K562 (cell line): ENCODE measurements around the gene SSR4. TPM values are rescaled to one million over a fixed set of nuclear protein-coding genes. Genes with fewer than 3 reads are reported as not detected.

Experiments
- ATAC-seq: fragments of 200-7000 bp; cut with Tn5 transposase; 3 replicates; pipeline ENCODE4 v1.9.1; 2020; ENCODE audit warnings: moderate library complexity
- BruUV-seq: library from RNA; stranded (reverse); fragments of 400-500 nt; replicated peaks from 2 replicates; lab custom pipeline; 2021; lab: Mats Ljungman, UMichigan
- CTCF ChIA-PET: fragments of 300-600 bp; formaldehyde crosslinking; extraction: SDS; loops from one replicate; lab custom pipeline; 2021; ENCODE audit warnings: low intra/inter-chr PET ratio; lab: Yijun Ruan, JAX
- POLR2A ChIA-PET: fragments of 300-600, 350-650 bp; sonication (Branson Sonifier 250); formaldehyde crosslinking; extraction: SDS; loops from one replicate; lab custom pipeline; 2021; ENCODE audit warnings: antibody characterized with exemption, inconsistent platforms; lab: Yijun Ruan, JAX
- DNase-seq, 4 experiments: peaks; one replicate each; pipeline versions ENCODE4 v3.0.0 to v3.0.0-alpha.2; 2011 to 2018; ENCODE audit warnings: low spot score in 3 of 4, mixed read lengths in 3 of 4; ENCODE audit errors: extremely low read depth in 1 of 4
- FAIRE-seq: peaks from 2 replicates; lab custom pipeline; 2011; peaks lifted over from hg19 to GRCh38; lab: Jason Lieb, UNC
- H2AFZ ChIP-seq: 2 replicates; pipeline ENCODE4 v1.6.0; 2011; ENCODE audit warnings: low read depth, low read length, control low read depth, inconsistent platforms
- H3K27ac ChIP-seq: fragments of 200-600 bp; 3 replicates; pipeline ENCODE4 v1.8.0; 2011; ENCODE audit warnings: low read depth, mild to moderate bottlenecking, control low read depth, inconsistent platforms, low read length, moderate library complexity, mixed read lengths; ENCODE audit errors: extremely low read depth
- H3K27me3 ChIP-seq, 2 experiments: fragments of 300-600 bp in 1 of 2; 2 replicates in 1 of 2; 3 replicates in 1 of 2; pipeline versions ENCODE4 v1.6.0 to v1.8.0; 2011; ENCODE audit warnings: inconsistent platforms in 2 of 2, low read length in 2 of 2, mild to moderate bottlenecking in 1 of 2, mixed read lengths in 1 of 2, moderate library complexity in 1 of 2; ENCODE audit not compliant: control insufficient read depth in 2 of 2, insufficient read depth in 2 of 2
- H3K36me3 ChIP-seq: fragments of 300-600 bp; 3 replicates; pipeline ENCODE4 v1.8.0; 2011; ENCODE audit warnings: mild to moderate bottlenecking, low read length, inconsistent platforms; ENCODE audit not compliant: control insufficient read depth, insufficient read depth
- H3K4me1 ChIP-seq, 2 experiments: fragments of 200-600 bp in 1 of 2; replicated peaks in 1 of 2; 2 replicates in 1 of 2; 3 replicates in 1 of 2; pipeline versions ENCODE4 v1.5.1 to v1.8.0; 2011; ENCODE audit warnings: inconsistent platforms in 2 of 2, low read length in 2 of 2, mild to moderate bottlenecking in 1 of 2, mixed read lengths in 1 of 2, moderate library complexity in 1 of 2; ENCODE audit not compliant: control insufficient read depth in 2 of 2, insufficient read depth in 2 of 2
- H3K4me2 ChIP-seq: 2 replicates; pipeline ENCODE4 v1.6.1; 2011; ENCODE audit warnings: low read length, control low read depth, inconsistent platforms, mixed read lengths; ENCODE audit not compliant: insufficient read depth
- H3K4me3 ChIP-seq: fragments of 200-600 bp; sonication (generic), shearing (Covaris generic); 2 replicates; pipeline ENCODE4 v1.5.1; 2016; ENCODE audit warnings: control low read depth, inconsistent platforms
- H3K79me2 ChIP-seq: fragments of 200-600 bp; 3 replicates; pipeline ENCODE4 v1.8.0; 2011; ENCODE audit warnings: low read length, inconsistent platforms; ENCODE audit not compliant: control insufficient read depth, insufficient read depth
- H3K9ac ChIP-seq, 2 experiments: 2 replicates each; pipeline versions ENCODE4 v1.6.0 to v1.6.1; 2011; ENCODE audit warnings: low read depth in 2 of 2, low read length in 2 of 2, control low read depth in 1 of 2, inconsistent platforms in 1 of 2, mild to moderate bottlenecking in 1 of 2, mixed read lengths in 1 of 2; ENCODE audit not compliant: insufficient read depth in 1 of 2
- H3K9me1 ChIP-seq: one replicate; pipeline ENCODE4 v1.6.0; 2011; ENCODE audit warnings: inconsistent platforms, mild to moderate bottlenecking, low read length, moderate library complexity; ENCODE audit not compliant: control insufficient read depth, insufficient read depth
- H3K9me3 ChIP-seq: replicated peaks from 2 replicates; pipeline ENCODE4 v1.5.1; 2011; ENCODE audit warnings: low read depth, low read length, inconsistent platforms; ENCODE audit not compliant: control insufficient read depth, insufficient read depth
- H4K20me1 ChIP-seq: replicated peaks from 2 replicates; pipeline ENCODE4 v1.6.1; 2011; ENCODE audit warnings: low read length, inconsistent platforms, mixed read lengths; ENCODE audit not compliant: control insufficient read depth, insufficient read depth
- HMBOX1 ChIP-seq: sonication (generic); IDR thresholded peaks from 2 replicates; pipeline ENCODE4 v1.6.1; 2016
- NR2C1 ChIP-seq, 2 experiments: fragments of 450-650 bp; IDR thresholded peaks; 2 replicates each; pipeline ENCODE4 v1.6.1; 2017; ENCODE audit warnings: mild to moderate bottlenecking in 2 of 2, antibody characterized with exemption in 1 of 2, inconsistent platforms in 1 of 2, missing compliant biosample characterization in 1 of 2, missing genetic modification characterization in 1 of 2
- SFPQ ChIP-seq: fragments of 200-400 bp; formaldehyde crosslinking; IDR thresholded peaks from 2 replicates; pipeline ENCODE4 v1.6.1; 2017; ENCODE audit warnings: mild to moderate bottlenecking, low read depth, low read length, moderate library complexity
- ZNF384 ChIP-seq: IDR thresholded peaks from 2 replicates; pipeline ENCODE4 v1.6.1; 2012; ENCODE audit warnings: low read depth, low read length, improper control_type of control experiment
- WGBS: fragments of 100-300 bp; shearing (Covaris generic); methylation state at CpG from one replicate; pipeline ENCODE4 v1.1.6; 2016; ENCODE audit warnings: low coverage, mixed read lengths; ENCODE audit not compliant: insufficient coverage; ENCODE audit errors: missing lambda C conversion rate; 5-methylcytosine and 5-hydroxymethylcytosine counted together
- in situ Hi-C: fragments of 300-500 bp; cut with MboI; formaldehyde crosslinking; loops from 4 replicates; pipeline ENCODE4 v1.15.0; 2018; ENCODE audit warnings: inconsistent platforms, mixed read lengths
- intact Hi-C: fragments of 100-400 bp; cut with micrococcal nuclease; formaldehyde crosslinking; loops from 2 replicates; pipeline ENCODE4 v1.14.2; 2022
- polyA plus RNA-seq, 8 experiments: library from polyadenylated mRNA; depleted of rRNA in 4 of 8; stranded (reverse) in 5 of 8; unstranded in 3 of 8; fragments of >200 nt; fragmentation: Nextera tagmentation in 2 of 8; fragmentation: Illumina TruSeq in 1 of 8; extraction: Ambion mirVana in 2 of 8; extraction: Trizol in 1 of 8; gene quantifications; 2 replicates each; pipeline versions ENCODE4 v1.2.1 to v1.2.3, GENCODE V29; 2011 to 2014; ENCODE audit warnings: inconsistent platforms in 1 of 8, missing spikeins in 1 of 8
- total RNA-seq, 7 experiments: library from RNA; depleted of rRNA in 6 of 7; stranded (reverse); fragments of >200 nt in 6 of 7; fragmentation: Illumina TruSeq in 2 of 7; extraction: Trizol in 2 of 7; gene quantifications; 2 replicates each; pipeline versions ENCODE4 v1.2.1 to v1.2.3, GENCODE V29; 2011 to 2021; ENCODE audit warnings: low replicate concordance in 1 of 7
- TF ChIP-seq, protein P1 (sequence below), 3 experiments: IDR thresholded peaks in 2 of 3; conservative IDR thresholded peaks in 1 of 3; 2 replicates each; pipeline ENCODE4 v1.5.1; 2011 to 2012; ENCODE audit warnings: low read length in 3 of 3, mild to moderate bottlenecking in 3 of 3, control low read depth in 2 of 3, improper control_type of control experiment in 1 of 3, inconsistent platforms in 1 of 3, low read depth in 1 of 3, mixed read lengths in 1 of 3, moderate library complexity in 1 of 3; ENCODE audit not compliant: insufficient read depth in 2 of 3

The SSR4 gene
- total and polyA plus RNA-seq, 9 of the 15 experiments (the other 6 are each of a cell fraction or from before 2014, with no cell fraction given), result 146 to 492 (median 272) TPM

- Histone ChIP-seq H3K9me1 (no peaks in the 10 kb centered on the region), H3K79me2 (no peaks in the 10 kb centered on the region), H3K9ac (no peak overlapping the region), H3K27ac (no peak overlapping the region), H3K27me3 (no peaks in the 10 kb centered on the region), H2AFZ (no peak overlapping the region), H4K20me1 (no peaks in the 10 kb centered on the region), H3K9me3 (no peaks in the 10 kb centered on the region), H3K4me3 (no peak overlapping the region), H3K4me2 (no peak overlapping the region), H3K4me1 (peaks cover 0 to under 1% of the 10 kb centered on the region in 2 experiments; a peak in 1 of 5 replicates), H3K36me3 (no peaks in the 10 kb centered on the region)
- intact Hi-C loops, result no loop called here
- TF ChIP-seq HMBOX1 (no peak), NR2C1 (IDR thresholded peaks at IDR 0.05) (peak; percentile 52), NR2C1 (tag; IDR thresholded peaks at IDR 0.05) (0 out of 2 replicates have a peak, but pooled peaks have one; percentile 14)
- no TSS peak for BruUV-seq
- ChIA-PET POLR2A (no interaction called here), CTCF (no interaction called here)
- FAIRE-seq, result no peak
- in situ Hi-C loops, result no loop called here
- peak in 1 of 4 experiments; percentile 3 for DNase-seq
- WGBS, result 62% methylated on average over 7 of the region's 12 CpGs
- no peak; the same call in 2 of the 3 replicates for ATAC-seq
These were observed 44.2 kb upstream of the SSR4 start for GRCh38 chrX:153750127-153750774.

DNA sequence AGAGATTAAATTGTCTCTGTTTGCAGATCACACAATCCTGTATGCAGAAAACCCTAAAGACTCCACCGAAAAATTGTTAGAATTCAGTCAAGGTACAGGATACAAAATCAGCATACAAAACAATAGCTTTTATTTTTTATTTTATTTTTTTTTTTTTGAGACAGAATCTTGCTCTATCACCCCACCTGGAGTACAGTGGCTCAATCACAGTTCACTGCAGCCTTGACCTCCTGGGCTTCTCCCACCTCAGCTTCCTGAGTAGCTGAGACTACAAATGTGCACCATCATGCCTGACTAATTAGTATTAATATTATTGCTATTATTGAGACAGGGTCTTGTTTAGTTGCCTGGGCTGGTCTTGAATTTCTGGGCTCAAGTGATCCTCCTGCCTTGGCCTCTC lies 39.3 kb upstream of the SSR4 start:
- CTCF ChIA-PET, result interaction anchor here (0.5 kb wide), 1 partner anchor 199 kb away, joined by 3 read pairs; no protein-coding TSS in a partner anchor
- H4K20me1 ChIP-seq, result no peaks in the 10 kb centered on the region
- no peak for FAIRE-seq

More for the DNA sequence above, 39.3 kb upstream of the SSR4 start:
- H3K79me2 ChIP-seq, result no peaks in the 10 kb centered on the region
- H3K9me1 ChIP-seq, result no peaks in the 10 kb centered on the region
- H2AFZ ChIP-seq, result no peak overlapping the region
- no peak overlapping the region for H3K9ac ChIP-seq
- no TSS peak for BruUV-seq
- POLR2A ChIA-PET, result no interaction called here
- intact Hi-C loops, result no loop called here
- in situ Hi-C loops, result no loop called here
- peak; percentile 58; the same call in 1 of the 2 replicates for TF ChIP-seq ZNF384
- no peak for TF ChIP-seq SFPQ
- TF ChIP-seq, protein P1, sequence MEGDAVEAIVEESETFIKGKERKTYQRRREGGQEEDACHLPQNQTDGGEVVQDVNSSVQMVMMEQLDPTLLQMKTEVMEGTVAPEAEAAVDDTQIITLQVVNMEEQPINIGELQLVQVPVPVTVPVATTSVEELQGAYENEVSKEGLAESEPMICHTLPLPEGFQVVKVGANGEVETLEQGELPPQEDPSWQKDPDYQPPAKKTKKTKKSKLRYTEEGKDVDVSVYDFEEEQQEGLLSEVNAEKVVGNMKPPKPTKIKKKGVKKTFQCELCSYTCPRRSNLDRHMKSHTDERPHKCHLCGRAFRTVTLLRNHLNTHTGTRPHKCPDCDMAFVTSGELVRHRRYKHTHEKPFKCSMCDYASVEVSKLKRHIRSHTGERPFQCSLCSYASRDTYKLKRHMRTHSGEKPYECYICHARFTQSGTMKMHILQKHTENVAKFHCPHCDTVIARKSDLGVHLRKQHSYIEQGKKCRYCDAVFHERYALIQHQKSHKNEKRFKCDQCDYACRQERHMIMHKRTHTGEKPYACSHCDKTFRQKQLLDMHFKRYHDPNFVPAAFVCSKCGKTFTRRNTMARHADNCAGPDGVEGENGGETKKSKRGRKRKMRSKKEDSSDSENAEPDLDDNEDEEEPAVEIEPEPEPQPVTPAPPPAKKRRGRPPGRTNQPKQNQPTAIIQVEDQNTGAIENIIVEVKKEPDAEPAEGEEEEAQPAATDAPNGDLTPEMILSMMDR (IDR thresholded peaks at IDR 0.05 in 2 of 3, conservative IDR thresholded peaks at IDR 0.05 in 1 of 3; ENCODE audit: insufficient read depth in 2 of 3, low read depth in 1 of 3, low read length in 3 of 3), result peak in 1 of 3 experiments; percentile 18; a peak in 1 of 6 replicates
- H3K9me3 ChIP-seq, result no peaks in the 10 kb centered on the region
- DNase-seq (no peak), ATAC-seq (peak; percentile 66; the same call in 2 of the 3 replicates)
- no peaks in the 10 kb centered on the region for H3K27me3 ChIP-seq
- H3K4me2 ChIP-seq, result no peak overlapping the region
- H3K4me1 ChIP-seq, result no peaks in the 10 kb centered on the region; a peak in 1 of 5 replicates
- H3K36me3 ChIP-seq, result 0 out of 3 replicates have a peak, but pooled peaks cover 2% of the 10 kb centered on the region
- no peak overlapping the region for H3K4me3 ChIP-seq
- WGBS, result 57% methylated on average over 1 of the region's 1 CpG
- no peak overlapping the region for H3K27ac ChIP-seq
